Activated CD4-positive, alpha-beta memory T cell treated with anti-CD3 and anti-CD28 coated beads, Interleukin-2, amount 10 ng/mL, durations not matched to agents 7 days and 5 days (primary cell): Measurements from ENCODE around the gene KRTAP10-7. TPM values are rescaled to one million over a fixed set of nuclear protein-coding genes. Genes with fewer than 3 reads are reported as not detected.
"Not testable (repeated sequence)": the region's sequence is repeated elsewhere in the genome, so short reads cannot be mapped to it uniquely, and the experiment has no call there.

ENCODE experiments used
- CTCF ChIA-PET: fragments of 350-600 bp; sonication (Branson Sonifier 250); formaldehyde crosslinking; loops from one replicate; lab custom pipeline; 2021; ENCODE audit warnings: antibody characterized with exemption, inconsistent platforms; lab: Charles Lee
- POLR2A ChIA-PET: fragments of 350-600 bp; sonication (Branson Sonifier 250); formaldehyde crosslinking; loops from one replicate; lab custom pipeline; 2021; ENCODE audit warnings: antibody characterized with exemption; lab: Charles Lee
- DNase-seq: peaks from one replicate; pipeline ENCODE4 v3.0.0-alpha.2; 2020
- H3K27ac Mint-ChIP-seq: one replicate; pipeline ENCODE4 v1.8.0; 2021; ENCODE audit warnings: mild to moderate bottlenecking, mixed read lengths
- H3K27me3 Mint-ChIP-seq: one replicate; pipeline ENCODE4 v1.8.0; 2021; ENCODE audit warnings: mixed read lengths
- H3K36me3 Mint-ChIP-seq: one replicate; pipeline ENCODE4 v1.8.0; 2021; ENCODE audit warnings: low read depth, mixed read lengths
- H3K4me1 Mint-ChIP-seq: one replicate; pipeline ENCODE4 v1.8.0; 2021; ENCODE audit warnings: mixed read lengths
- H3K4me3 Mint-ChIP-seq: one replicate; pipeline ENCODE4 v1.8.0; 2021; ENCODE audit warnings: mild to moderate bottlenecking, mixed read lengths
- H3K9me3 Mint-ChIP-seq: one replicate; pipeline ENCODE4 v1.8.0; 2021; ENCODE audit warnings: mixed read lengths
- total RNA-seq, 2 experiments: library from RNA; stranded (reverse); gene quantifications; one replicate each; pipeline ENCODE4 v1.2.3, GENCODE V29; 2021

KRTAP10-7 gene, protein sequence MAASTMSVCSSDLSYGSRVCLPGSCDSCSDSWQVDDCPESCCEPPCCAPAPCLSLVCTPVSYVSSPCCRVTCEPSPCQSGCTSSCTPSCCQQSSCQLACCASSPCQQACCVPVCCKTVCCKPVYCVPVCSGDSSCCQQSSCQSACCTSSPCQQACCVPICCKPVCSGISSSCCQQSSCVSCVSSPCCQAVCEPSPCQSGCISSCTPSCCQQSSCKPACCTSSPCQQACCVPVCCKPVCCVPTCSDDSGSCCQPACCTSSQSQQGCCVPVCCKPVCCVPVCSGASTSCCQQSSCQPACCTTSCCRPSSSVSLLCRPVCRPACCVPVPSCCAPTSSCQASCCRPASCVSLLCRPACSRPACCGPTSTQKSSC
- not detected for total RNA-seq

DNA sequence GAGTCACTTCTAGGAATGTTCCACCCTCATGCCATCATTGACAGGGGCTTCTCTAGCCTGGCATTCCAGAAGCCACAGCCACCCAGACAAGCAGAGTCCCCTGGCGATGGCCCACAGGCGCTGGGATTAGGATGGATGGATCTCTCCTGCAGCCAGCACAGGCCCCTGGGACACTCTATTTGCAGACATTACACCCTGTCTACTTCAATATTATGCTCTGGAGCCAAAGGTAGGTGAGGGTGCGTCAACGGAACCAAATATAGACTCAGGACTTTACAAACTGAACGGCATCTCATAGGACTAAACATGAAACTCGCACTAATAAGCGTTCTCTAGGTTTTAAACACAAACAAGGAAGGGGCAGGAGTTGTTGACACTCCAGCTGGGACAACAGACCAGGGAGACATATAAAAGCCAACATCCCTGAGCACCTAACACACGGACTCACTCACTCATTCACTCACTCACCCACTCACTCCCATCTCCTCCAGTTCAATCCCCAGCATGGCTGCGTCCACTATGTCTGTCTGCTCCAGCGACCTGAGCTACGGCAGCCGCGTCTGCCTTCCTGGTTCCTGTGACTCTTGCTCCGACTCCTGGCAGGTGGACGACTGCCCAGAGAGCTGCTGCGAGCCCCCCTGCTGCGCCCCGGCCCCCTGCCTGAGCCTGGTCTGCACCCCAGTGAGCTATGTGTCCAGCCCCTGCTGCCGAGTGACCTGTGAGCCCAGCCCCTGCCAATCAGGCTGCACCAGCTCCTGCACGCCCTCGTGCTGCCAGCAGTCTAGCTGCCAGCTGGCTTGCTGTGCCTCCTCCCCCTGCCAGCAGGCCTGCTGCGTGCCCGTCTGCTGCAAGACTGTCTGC, at the start of gene KRTAP10-7:
Gene KRTAP10-7, plus strand, starts transcription at position 480 of the 861 bp plus-strand sequence. Its CDS starts 25 bp downstream, at position 505.
- H3K4me3 Mint-ChIP-seq, DNase-seq, CTCF ChIA-PET, H3K27ac Mint-ChIP-seq, H3K9me3 Mint-ChIP-seq, H3K4me1 Mint-ChIP-seq, H3K36me3 Mint-ChIP-seq, POLR2A ChIA-PET: not testable (repeated sequence)
- peaks cover 21% of the 10 kb centered on the region for H3K27me3 Mint-ChIP-seq

DNA sequence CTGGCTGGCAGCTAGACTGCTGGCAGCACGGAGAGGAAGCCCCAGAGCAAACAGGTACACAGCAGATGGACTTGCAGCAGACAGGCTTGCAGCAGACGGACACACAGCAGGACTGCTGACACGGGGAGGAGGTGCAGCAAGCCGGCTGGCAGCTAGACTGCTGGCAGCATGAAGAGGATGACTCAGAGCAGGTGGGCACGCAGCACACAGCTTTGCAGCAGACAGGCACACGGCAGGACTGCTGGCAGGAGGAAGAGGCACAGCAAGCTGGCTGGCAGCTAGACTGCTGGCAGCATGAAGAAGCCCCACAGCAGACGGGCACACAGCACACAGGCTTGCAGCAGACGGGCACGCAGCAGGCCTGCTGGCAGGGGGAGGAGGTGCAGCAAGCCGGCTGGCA, 49.6 kb upstream of the KRTAP10-7 start:
- Mint-ChIP-seq H3K27me3 (no peaks in the 10 kb centered on the region), H3K4me3 (no peak overlapping the region), H3K9me3 (peaks cover 13% of the 10 kb centered on the region), H3K4me1 (peaks cover 20% of the 10 kb centered on the region), H3K27ac (no peak overlapping the region), H3K36me3 (peaks cover 18% of the 10 kb centered on the region)
- DNase-seq, result no peak
- POLR2A ChIA-PET, result interaction anchor here (0.6 kb wide), 1 partner anchor 17 kb away, joined by 3 read pairs; no protein-coding TSS in a partner anchor
- CTCF ChIA-PET, result no interaction called here

DNA sequence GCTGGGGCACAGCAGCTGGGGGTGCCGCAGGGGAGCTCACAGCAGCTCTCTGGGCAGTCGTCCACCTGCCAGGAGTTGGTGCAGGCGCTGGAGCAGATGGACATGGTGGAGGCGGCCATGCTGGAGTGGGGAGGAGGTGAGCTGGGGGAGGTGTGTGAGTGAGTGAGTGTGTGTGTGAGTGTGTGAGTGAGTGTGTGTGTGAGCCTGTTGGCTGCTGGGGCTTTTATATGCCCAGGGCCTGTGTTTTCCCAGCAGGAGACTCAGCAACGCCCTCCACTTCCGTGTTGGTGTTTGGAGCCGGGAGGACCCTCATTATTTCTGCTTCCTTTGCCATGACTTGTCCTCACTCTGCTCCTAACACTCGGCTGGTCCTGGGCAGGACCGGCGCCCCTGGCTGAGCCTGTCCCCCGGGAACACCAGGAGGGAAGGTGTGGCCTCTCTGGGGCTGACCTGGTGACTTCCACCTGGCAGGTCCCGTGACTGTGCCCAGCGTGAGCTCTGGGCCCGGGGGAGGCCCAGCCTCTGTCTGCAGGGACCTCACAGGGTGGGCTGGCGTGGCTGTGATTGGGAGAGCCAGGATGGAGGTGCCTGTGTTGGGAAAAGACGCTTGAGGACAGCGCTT, 48.9 kb upstream of the KRTAP10-7 start, which contains the start of gene KRTAP10-2:
Gene KRTAP10-2, minus strand, starts transcription at position 166 of the 622 bp plus-strand sequence. Its CDS starts 47 bp downstream, at position 119.
- Mint-ChIP-seq H3K27me3 (no peaks in the 10 kb centered on the region), H3K9me3 (peaks cover 12% of the 10 kb centered on the region), H3K4me1 (peaks cover 20% of the 10 kb centered on the region), H3K27ac (no peak within 1 kb of the TSS), H3K4me3 (no peak within 1 kb of the TSS), H3K36me3 (peaks cover 15% of the 10 kb centered on the region)
- DNase-seq, result no peak
- ChIA-PET CTCF (no interaction called here), POLR2A (interaction anchor here (0.6 kb wide), 1 partner anchor 17 kb away, joined by 3 read pairs; no protein-coding TSS in a partner anchor)

DNA sequence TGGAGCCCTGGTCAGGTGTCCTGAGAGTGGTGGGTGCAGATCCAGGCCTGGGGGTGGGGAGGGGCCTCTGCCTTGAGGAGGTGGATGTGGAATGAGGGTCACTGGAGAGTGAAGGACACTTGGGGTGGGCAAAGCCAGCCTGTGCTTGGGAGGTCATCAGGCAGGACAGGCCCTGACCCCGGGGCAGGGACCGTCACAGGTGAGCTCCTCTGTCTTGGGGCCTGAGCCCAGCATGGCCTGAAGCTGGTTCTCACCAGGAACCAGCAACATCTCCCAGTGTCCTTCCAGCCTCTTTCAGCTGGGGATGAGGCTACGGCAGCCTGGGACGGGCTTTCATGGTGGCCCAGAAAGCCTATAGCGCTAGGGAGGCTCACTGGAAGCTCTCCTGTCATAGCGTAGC, 48.3 kb upstream of the KRTAP10-7 start:
- no peak for DNase-seq
- H3K36me3 Mint-ChIP-seq, result peaks cover 8% of the 10 kb centered on the region
- H3K27me3 Mint-ChIP-seq, result no peaks in the 10 kb centered on the region
- CTCF ChIA-PET, result no interaction called here
- peaks cover 6% of the 10 kb centered on the region for H3K9me3 Mint-ChIP-seq
- H3K4me3 Mint-ChIP-seq, result no peak overlapping the region
- H3K27ac Mint-ChIP-seq, result no peak overlapping the region
- H3K4me1 Mint-ChIP-seq, result peaks cover 16% of the 10 kb centered on the region
- POLR2A ChIA-PET, result no interaction called here

DNA sequence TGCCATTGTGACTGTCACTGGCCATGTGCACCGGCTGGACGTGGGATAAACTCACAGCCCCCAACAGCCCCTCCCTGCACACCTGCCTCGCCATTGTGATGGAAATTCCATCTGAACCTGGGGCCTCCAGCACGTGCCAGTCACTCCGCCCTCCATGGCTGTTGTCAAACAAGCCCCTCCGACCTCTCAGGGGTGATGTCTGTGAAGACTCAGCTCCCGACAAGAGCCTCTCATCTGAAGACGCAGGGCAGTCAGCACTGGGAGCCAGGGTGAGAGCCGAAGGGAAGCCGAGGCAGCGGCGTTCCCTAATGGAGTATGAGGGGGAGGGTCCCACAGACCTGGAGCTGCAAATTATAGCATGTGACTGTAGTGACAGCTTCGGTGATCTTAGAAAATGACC, 47.7 kb upstream of the KRTAP10-7 start:
- ChIA-PET POLR2A (no interaction called here), CTCF (no interaction called here)
- no peaks in the 10 kb centered on the region for H3K27me3 Mint-ChIP-seq
- no peak overlapping the region for H3K27ac Mint-ChIP-seq
- H3K4me3 Mint-ChIP-seq, result no peak overlapping the region
- peaks cover under 1% of the 10 kb centered on the region for H3K9me3 Mint-ChIP-seq
- H3K4me1 Mint-ChIP-seq, result peaks cover 11% of the 10 kb centered on the region
- no peak for DNase-seq
- H3K36me3 Mint-ChIP-seq, result peaks cover 2% of the 10 kb centered on the region

DNA sequence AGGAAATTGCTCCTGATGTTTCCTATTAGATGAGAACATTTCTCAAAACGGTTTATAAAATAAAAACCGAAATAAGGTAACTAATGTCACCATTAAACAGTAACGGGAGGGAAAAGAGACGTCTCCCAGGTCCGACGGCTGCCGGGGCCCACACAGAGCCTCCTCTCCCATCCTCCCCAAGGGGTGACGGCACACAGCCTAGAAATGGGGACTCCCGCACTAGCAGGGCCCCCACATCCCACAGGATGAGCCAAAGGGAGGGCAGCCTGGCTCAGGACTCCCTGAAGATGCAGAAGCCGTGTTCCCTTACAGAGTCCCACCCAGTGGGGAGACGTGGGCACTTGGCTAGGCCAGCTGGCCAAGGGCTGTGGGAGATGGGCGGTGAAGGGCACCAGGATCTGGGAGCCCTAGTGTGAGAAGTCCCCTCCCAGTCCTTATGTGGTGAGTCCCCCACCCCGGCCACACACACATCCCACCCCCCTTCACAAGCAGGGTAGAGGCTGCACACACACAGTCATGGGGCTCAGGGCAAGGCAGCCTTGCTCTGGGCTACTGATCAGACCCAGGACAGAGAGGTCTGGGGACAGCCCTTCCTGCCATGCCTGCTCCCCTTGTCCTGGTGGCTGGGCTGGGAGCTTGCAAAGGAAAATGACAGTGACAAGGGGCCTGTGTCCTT, 45.1 kb upstream of the KRTAP10-7 start:
- Mint-ChIP-seq H3K27ac (no peak overlapping the region), H3K4me1 (no peaks in the 10 kb centered on the region), H3K36me3 (no peaks in the 10 kb centered on the region), H3K9me3 (no peaks in the 10 kb centered on the region), H3K27me3 (peaks cover 5% of the 10 kb centered on the region), H3K4me3 (no peak overlapping the region)
- ChIA-PET POLR2A (interaction anchor here (1.2 kb wide), 1 partner anchor 64 kb away, joined by 4 read pairs; no protein-coding TSS in a partner anchor), CTCF (no interaction called here)
- peak; percentile 12 for DNase-seq

DNA sequence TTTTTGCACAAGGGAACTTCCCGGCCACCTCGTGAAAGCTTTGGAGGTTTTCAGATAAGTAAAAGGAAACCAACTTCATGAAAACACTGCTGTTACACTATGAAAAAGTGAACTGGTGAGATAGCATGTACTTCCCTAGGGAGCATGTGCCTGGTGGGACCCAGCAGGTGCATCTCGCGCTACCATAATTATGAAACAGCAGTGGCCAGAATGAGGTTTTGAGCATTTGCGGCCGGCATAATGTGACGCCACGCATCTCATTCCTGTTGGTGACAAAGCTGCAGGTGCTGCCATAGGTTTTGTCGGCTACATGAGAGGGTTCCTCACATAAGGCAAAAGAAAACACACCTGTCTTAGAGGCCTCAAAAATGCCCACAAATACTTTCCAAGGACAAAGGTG, 43.5 kb upstream of the KRTAP10-7 start:
- Mint-ChIP-seq H3K4me1 (no peaks in the 10 kb centered on the region), H3K4me3 (no peak overlapping the region), H3K9me3 (peaks cover 3% of the 10 kb centered on the region), H3K36me3 (no peaks in the 10 kb centered on the region), H3K27me3 (peaks cover 14% of the 10 kb centered on the region), H3K27ac (no peak overlapping the region)
- no peak for DNase-seq
- POLR2A ChIA-PET, result no interaction called here
- CTCF ChIA-PET, result interaction anchor here (0.8 kb wide), 1 partner anchor 10 kb away, joined by 3 read pairs; no protein-coding TSS in a partner anchor

DNA sequence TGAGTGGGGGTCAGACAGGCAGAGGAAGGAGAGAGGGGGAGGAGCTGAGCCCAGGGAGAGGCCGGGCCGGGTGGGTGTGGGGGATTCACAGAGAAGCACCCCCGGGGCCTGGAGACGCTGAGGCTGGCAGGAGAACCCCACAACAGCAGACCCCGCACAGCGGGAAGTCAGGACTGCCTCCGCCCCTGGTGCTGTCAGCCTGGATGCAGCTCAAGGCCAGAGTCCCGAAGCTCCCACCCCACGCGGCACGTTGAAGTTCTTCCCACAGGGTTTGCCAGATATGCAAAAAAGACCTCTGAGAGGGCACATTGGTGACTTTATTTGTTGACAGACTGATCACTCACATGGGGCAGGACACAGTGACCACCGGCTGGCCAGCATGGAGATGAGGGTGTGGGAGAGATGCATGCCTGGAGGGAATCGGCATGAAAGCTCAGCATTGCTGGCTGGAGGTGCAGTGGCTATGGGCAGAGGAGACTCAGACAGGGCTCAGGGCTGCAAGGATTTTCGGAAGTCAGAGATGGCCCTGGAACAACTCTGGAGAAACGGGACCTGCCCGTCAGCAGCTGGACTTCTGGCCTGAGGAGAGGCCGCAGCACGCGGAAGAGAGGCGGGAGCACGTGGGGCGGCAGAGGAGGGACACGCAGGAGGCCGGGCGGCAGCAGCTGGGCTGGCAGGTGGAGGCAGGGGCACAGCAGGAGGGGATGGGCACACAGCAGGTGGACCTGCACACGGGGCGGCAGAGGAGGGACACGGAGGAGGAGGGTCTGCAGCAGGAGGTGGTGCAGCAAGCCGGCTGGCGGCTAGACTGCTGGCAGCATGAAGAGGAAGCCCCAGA, 42.7 kb upstream of the KRTAP10-7 start:
- Mint-ChIP-seq H3K9me3 (peaks cover 11% of the 10 kb centered on the region), H3K36me3 (peaks cover 2% of the 10 kb centered on the region), H3K4me3 (no peak overlapping the region), H3K27ac (no peak overlapping the region), H3K4me1 (no peaks in the 10 kb centered on the region), H3K27me3 (peaks cover 18% of the 10 kb centered on the region)
- ChIA-PET CTCF (interaction anchor here (0.8 kb wide), 1 partner anchor 10 kb away, joined by 3 read pairs; no protein-coding TSS in a partner anchor), POLR2A (no interaction called here)
- DNase-seq, result no peak

DNA sequence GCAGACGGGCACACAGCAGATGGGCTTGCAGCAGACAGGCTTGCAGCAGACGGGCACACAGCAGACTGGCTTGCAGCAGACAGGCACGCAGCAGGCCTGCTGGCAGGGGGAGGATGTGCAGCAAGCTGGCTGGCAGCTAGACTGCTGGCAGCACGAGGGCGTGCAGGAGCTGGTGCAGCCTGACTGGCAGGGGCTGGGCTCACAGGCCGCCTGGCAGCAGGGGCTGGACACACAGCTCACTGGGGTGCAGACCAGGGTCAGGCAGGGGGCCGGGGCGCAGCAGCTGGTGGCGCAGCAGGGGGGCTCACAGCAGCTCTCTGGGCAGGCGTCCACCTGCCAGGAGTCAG, 42.1 kb upstream of the KRTAP10-7 start:
- H3K4me1 Mint-ChIP-seq, H3K36me3 Mint-ChIP-seq, POLR2A ChIA-PET, CTCF ChIA-PET, H3K27ac Mint-ChIP-seq, DNase-seq, H3K4me3 Mint-ChIP-seq: not testable (repeated sequence)
- Mint-ChIP-seq H3K9me3 (peaks cover 11% of the 10 kb centered on the region), H3K27me3 (peaks cover 18% of the 10 kb centered on the region)

DNA sequence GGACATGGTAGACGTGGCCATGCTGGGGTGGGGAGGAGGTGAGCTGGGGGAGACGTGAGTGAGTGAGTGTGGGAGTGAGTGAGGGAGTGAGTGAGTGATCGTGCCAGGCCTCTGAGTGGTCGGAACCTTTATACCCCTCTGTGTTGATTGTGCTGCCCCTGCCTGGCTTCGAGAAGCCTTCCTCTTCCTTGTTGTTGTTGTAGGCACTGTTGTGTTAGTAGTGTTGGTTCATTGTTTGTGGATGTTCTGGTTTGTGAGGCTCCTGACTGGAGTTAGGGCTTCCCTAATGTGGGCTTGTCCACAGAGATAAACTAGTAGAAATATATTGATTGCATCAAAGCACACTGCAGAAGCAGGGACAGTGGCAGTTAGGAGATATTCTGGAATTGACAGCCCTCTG, 41.7 kb upstream of the KRTAP10-7 start, which contains the start of gene KRTAP10-3:
Gene KRTAP10-3, minus strand, starts transcription at position 101 of the 400 bp plus-strand sequence. Its CDS starts 80 bp downstream, at position 21.
- Mint-ChIP-seq H3K27me3 (peaks cover 18% of the 10 kb centered on the region), H3K9me3 (peaks cover 11% of the 10 kb centered on the region), H3K27ac (no peak within 1 kb of the TSS), H3K4me3 (no peak within 1 kb of the TSS), H3K4me1 (no peaks in the 10 kb centered on the region), H3K36me3 (peaks cover 2% of the 10 kb centered on the region)
- DNase-seq, result no peak
- ChIA-PET CTCF (no interaction called here), POLR2A (no interaction called here)

DNA sequence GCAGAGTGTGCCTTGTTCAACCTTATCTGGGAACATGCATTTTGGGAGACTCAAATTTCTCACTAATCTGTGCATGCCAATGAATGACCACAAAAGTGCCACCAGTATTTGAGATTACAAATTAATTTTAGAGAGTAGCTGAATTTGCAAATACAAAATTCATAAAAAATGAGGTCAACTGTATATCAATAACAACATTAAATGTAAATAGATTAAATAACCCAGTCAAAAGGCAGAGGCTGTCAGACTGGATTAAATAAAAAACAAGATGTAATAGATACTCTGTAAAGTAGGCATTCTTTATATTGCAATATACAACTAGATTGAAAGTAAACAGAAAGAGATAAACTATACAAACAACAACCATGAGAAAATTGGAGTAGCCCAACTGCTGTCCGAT, 36.3 kb upstream of the KRTAP10-7 start:
- peaks cover 15% of the 10 kb centered on the region for H3K27me3 Mint-ChIP-seq
- H3K9me3 Mint-ChIP-seq, result peaks cover 11% of the 10 kb centered on the region
- POLR2A ChIA-PET, result no interaction called here
- DNase-seq, result no peak
- H3K36me3 Mint-ChIP-seq, result peaks cover 2% of the 10 kb centered on the region
- no peak overlapping the region for H3K27ac Mint-ChIP-seq
- no peak overlapping the region for H3K4me3 Mint-ChIP-seq
- CTCF ChIA-PET, result no interaction called here
- peaks cover 11% of the 10 kb centered on the region for H3K4me1 Mint-ChIP-seq
